Measurements from ENCODE around the gene HTT. TPM values are rescaled to one million over a fixed set of nuclear protein-coding genes. Genes with fewer than 3 reads are reported as not detected.

The HTT gene
- total and polyA plus RNA-seq, 9 of the 15 experiments (the other 6 are each of a cell fraction or from before 2014, with no cell fraction given) = 0.66 to 31.6 (median 14.7) TPM

- TF ChIP-seq VEZF1 (CRISPR knock-in tag; IDR thresholded peaks at IDR 0.05) (no peak; the same call in 1 of the 2 replicates), CC2D1A (IDR thresholded peaks at IDR 0.05) (no peak), ZNF232 (CRISPR knock-in tag; IDR thresholded peaks at IDR 0.05) (no peak), HSF4 (CRISPR knock-in tag; IDR thresholded peaks at IDR 0.05; ENCODE audit: borderline replicate concordance) (no peak), CHCHD3 (CRISPR knock-in tag; IDR thresholded peaks at IDR 0.05) (no peak), ZFP36 (IDR thresholded peaks at IDR 0.05; ENCODE audit: low read depth, low read length, partially characterized antibody) (no peak), HDAC1 (IDR thresholded peaks at IDR 0.05) (peak in 1 of 2 experiments; percentile 81; a peak in 1 of 4 replicates), RUNX1 (IDR thresholded peaks at IDR 0.05; ENCODE audit: low read depth) (0 out of 2 replicates have a peak, but pooled peaks have one; percentile 56), RBM34 (IDR thresholded peaks at IDR 0.05; ENCODE audit: borderline replicate concordance, insufficient read depth, low read length) (no peak), MCM3 (IDR thresholded peaks at IDR 0.05) (no peak), ZNF133 (CRISPR knock-in tag; IDR thresholded peaks at IDR 0.05) (no peak), PURB (CRISPR knock-in tag; IDR thresholded peaks at IDR 0.05; ENCODE audit: low read depth) (no peak), DPF2 (IDR thresholded peaks at IDR 0.05) (peak; percentile 82), ZNF311 (CRISPR knock-in tag; IDR thresholded peaks at IDR 0.05) (no peak), ZNF75A (CRISPR knock-in tag; IDR thresholded peaks at IDR 0.05) (no peak), BCL6 (CRISPR knock-in tag; IDR thresholded peaks at IDR 0.05) (no peak), IFI16 (CRISPR knock-in tag; IDR thresholded peaks at IDR 0.05) (no peak), TCFL5 (CRISPR knock-in tag; conservative IDR thresholded peaks at IDR 0.05) (no peak), TCF3 (CRISPR knock-in tag; IDR thresholded peaks at IDR 0.05) (peak; percentile 92), CCNT2 (IDR thresholded peaks at IDR 0.05; ENCODE audit: borderline replicate concordance, extremely low read depth, insufficient read length, low read depth, low read length) (peak; percentile 27), EHMT2 (IDR thresholded peaks at IDR 0.05) (no peak), KDM2B (CRISPR knock-in tag; IDR thresholded peaks at IDR 0.05) (no peak), ZNF282 (CRISPR knock-in tag; IDR thresholded peaks at IDR 0.05) (no peak)
- TF ChIP-seq, protein P1, sequence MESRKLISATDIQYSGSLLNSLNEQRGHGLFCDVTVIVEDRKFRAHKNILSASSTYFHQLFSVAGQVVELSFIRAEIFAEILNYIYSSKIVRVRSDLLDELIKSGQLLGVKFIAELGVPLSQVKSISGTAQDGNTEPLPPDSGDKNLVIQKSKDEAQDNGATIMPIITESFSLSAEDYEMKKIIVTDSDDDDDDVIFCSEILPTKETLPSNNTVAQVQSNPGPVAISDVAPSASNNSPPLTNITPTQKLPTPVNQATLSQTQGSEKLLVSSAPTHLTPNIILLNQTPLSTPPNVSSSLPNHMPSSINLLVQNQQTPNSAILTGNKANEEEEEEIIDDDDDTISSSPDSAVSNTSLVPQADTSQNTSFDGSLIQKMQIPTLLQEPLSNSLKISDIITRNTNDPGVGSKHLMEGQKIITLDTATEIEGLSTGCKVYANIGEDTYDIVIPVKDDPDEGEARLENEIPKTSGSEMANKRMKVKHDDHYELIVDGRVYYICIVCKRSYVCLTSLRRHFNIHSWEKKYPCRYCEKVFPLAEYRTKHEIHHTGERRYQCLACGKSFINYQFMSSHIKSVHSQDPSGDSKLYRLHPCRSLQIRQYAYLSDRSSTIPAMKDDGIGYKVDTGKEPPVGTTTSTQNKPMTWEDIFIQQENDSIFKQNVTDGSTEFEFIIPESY (CRISPR knock-in tag; IDR thresholded peaks at IDR 0.05) = no peak
- TF ChIP-seq, protein P2, sequence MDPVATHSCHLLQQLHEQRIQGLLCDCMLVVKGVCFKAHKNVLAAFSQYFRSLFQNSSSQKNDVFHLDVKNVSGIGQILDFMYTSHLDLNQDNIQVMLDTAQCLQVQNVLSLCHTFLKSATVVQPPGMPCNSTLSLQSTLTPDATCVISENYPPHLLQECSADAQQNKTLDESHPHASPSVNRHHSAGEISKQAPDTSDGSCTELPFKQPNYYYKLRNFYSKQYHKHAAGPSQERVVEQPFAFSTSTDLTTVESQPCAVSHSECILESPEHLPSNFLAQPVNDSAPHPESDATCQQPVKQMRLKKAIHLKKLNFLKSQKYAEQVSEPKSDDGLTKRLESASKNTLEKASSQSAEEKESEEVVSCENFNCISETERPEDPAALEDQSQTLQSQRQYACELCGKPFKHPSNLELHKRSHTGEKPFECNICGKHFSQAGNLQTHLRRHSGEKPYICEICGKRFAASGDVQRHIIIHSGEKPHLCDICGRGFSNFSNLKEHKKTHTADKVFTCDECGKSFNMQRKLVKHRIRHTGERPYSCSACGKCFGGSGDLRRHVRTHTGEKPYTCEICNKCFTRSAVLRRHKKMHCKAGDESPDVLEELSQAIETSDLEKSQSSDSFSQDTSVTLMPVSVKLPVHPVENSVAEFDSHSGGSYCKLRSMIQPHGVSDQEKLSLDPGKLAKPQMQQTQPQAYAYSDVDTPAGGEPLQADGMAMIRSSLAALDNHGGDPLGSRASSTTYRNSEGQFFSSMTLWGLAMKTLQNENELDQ (CRISPR knock-in tag; IDR thresholded peaks at IDR 0.05; ENCODE audit: borderline replicate concordance) = no peak
- TF ChIP-seq, protein P3, sequence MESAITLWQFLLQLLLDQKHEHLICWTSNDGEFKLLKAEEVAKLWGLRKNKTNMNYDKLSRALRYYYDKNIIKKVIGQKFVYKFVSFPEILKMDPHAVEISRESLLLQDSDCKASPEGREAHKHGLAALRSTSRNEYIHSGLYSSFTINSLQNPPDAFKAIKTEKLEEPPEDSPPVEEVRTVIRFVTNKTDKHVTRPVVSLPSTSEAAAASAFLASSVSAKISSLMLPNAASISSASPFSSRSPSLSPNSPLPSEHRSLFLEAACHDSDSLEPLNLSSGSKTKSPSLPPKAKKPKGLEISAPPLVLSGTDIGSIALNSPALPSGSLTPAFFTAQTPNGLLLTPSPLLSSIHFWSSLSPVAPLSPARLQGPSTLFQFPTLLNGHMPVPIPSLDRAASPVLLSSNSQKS (CRISPR knock-in tag; IDR thresholded peaks at IDR 0.05) = no peak
Measured at GRCh38 chr4:3079694-3080123, 5.2 kb downstream of the HTT start (continued).
